HepG2 (cell line): Measurements from ENCODE around the gene IFNA2. TPM values are rescaled to one million over a fixed set of nuclear protein-coding genes. Genes with fewer than 3 reads are reported as not detected.

ENCODE experiments used
- ATAC-seq: fragments of 200-7000 bp; cut with Tn5 transposase; 3 replicates; pipeline ENCODE4 v1.9.1; 2020; ENCODE audit warnings: mild to moderate bottlenecking, moderate library complexity
- BruUV-seq: library from RNA; stranded (reverse); fragments of 400-500 nt; replicated peaks from 2 replicates; lab custom pipeline; 2021; lab: Mats Ljungman, UMichigan
- CTCF ChIA-PET: fragments of 300-600 bp; formaldehyde crosslinking; extraction: SDS; loops from one replicate; lab custom pipeline; 2021; ENCODE audit warnings: low total read pairs, inconsistent platforms, low intra/inter-chr PET ratio; lab: Yijun Ruan, JAX
- POLR2A ChIA-PET: fragments of 350-600 bp; sonication (Branson Sonifier 250); formaldehyde crosslinking; loops from one replicate; lab custom pipeline; 2020; ENCODE audit warnings: antibody characterized with exemption, inconsistent platforms; lab: Yijun Ruan, JAX
- DNase-seq: peaks from one replicate; pipeline ENCODE4 v3.0.0-alpha.2; 2015; ENCODE audit warnings: low spot score
- FAIRE-seq: peaks from 3 replicates; lab custom pipeline; 2011; peaks lifted over from hg19 to GRCh38; lab: Jason Lieb, UNC
- H2AFZ ChIP-seq: one replicate; pipeline ENCODE4 v1.6.1; 2011; ENCODE audit warnings: low read length, inconsistent platforms
- H3K27ac ChIP-seq: fragments of 300-600 bp; 3 replicates; pipeline ENCODE4 v1.8.0; 2011; ENCODE audit warnings: mixed run types, mild to moderate bottlenecking, mixed read lengths, low read length, inconsistent platforms; ENCODE audit not compliant: insufficient read depth; ENCODE audit errors: extremely low read length
- H3K27me3 ChIP-seq, 2 experiments: fragments of 200-600 bp in 1 of 2; 2 replicates in 1 of 2; 3 replicates in 1 of 2; pipeline versions ENCODE4 v1.6.0 to v1.8.0; 2011; ENCODE audit warnings: low read length in 2 of 2, mild to moderate bottlenecking in 2 of 2, moderate library complexity in 2 of 2, inconsistent platforms in 1 of 2; ENCODE audit not compliant: insufficient read depth in 2 of 2, control insufficient read depth in 1 of 2
- H3K36me3 ChIP-seq, 2 experiments: fragments of 200-600 bp in 1 of 2; replicated peaks in 1 of 2; 2 replicates in 1 of 2; 3 replicates in 1 of 2; pipeline versions ENCODE4 v1.5.1 to v1.8.0; 2011; ENCODE audit warnings: low read length in 2 of 2, inconsistent platforms in 1 of 2; ENCODE audit not compliant: insufficient read depth in 2 of 2, control insufficient read depth in 1 of 2
- H3K4me1 ChIP-seq: 2 replicates; pipeline ENCODE4 v1.5.1; 2012; ENCODE audit warnings: low read length, inconsistent platforms; ENCODE audit not compliant: insufficient read depth
- H3K4me2 ChIP-seq: 2 replicates; pipeline ENCODE4 v1.6.0; 2011; ENCODE audit warnings: low read depth, low read length, inconsistent platforms
- H3K4me3 ChIP-seq, 3 experiments: fragments of 200-600 bp in 1 of 3; sonication (generic), shearing (Covaris generic) in 1 of 3; replicated peaks in 1 of 3; 2 replicates each; pipeline ENCODE4 v1.5.1; 2011 to 2016; ENCODE audit warnings: low read length in 3 of 3, inconsistent platforms in 2 of 3, low read depth in 2 of 3, mild to moderate bottlenecking in 2 of 3, control low read depth in 1 of 3, mixed read lengths in 1 of 3; ENCODE audit not compliant: insufficient read depth in 1 of 3
- H3K79me2 ChIP-seq: one replicate; pipeline ENCODE4 v1.6.1; 2011; ENCODE audit warnings: low read length, inconsistent platforms; ENCODE audit not compliant: insufficient read depth
- H3K9ac ChIP-seq: 2 replicates; pipeline ENCODE4 v1.6.0; 2011; ENCODE audit warnings: mild to moderate bottlenecking, low read depth, low read length, inconsistent platforms; ENCODE audit not compliant: insufficient read depth
- H3K9me3 ChIP-seq: 2 replicates; pipeline ENCODE4 v1.5.1; 2012; ENCODE audit warnings: mild to moderate bottlenecking, low read length
- H4K20me1 ChIP-seq: 2 replicates; pipeline ENCODE4 v1.6.0; 2011; ENCODE audit warnings: inconsistent platforms, mild to moderate bottlenecking, low read length, moderate library complexity; ENCODE audit not compliant: insufficient read depth
- CHD2 ChIP-seq: IDR thresholded peaks from 2 replicates; pipeline ENCODE4 v1.6.1; 2011; ENCODE audit warnings: low read depth, low read length, improper control_type of control experiment
- DPF2 ChIP-seq: sonication (generic); formaldehyde crosslinking; IDR thresholded peaks from 2 replicates; pipeline ENCODE4 v1.4.0; 2020; ENCODE audit warnings: mild to moderate bottlenecking, low read depth, missing genetic modification reagents, borderline replicate concordance
- HNRNPK ChIP-seq: fragments of 200-400 bp; formaldehyde crosslinking; IDR thresholded peaks from 2 replicates; pipeline ENCODE4 v1.6.1; 2018; ENCODE audit warnings: low read length, low read depth, moderate library complexity, mild to moderate bottlenecking; ENCODE audit not compliant: poor library complexity, severe bottlenecking
- ONECUT2 ChIP-seq: sonication (generic); formaldehyde crosslinking; IDR thresholded peaks from 2 replicates; pipeline ENCODE4 v1.4.0; 2020; ENCODE audit warnings: missing genetic modification reagents
- SCMH1 ChIP-seq: sonication (generic); formaldehyde crosslinking; IDR thresholded peaks from 2 replicates; pipeline ENCODE4 v1.9.0; 2021; ENCODE audit warnings: missing genetic modification reagents, mild to moderate bottlenecking, borderline replicate concordance
- SOX5 ChIP-seq: IDR thresholded peaks from 2 replicates; pipeline ENCODE4 v1.6.1; 2016; ENCODE audit warnings: borderline replicate concordance
- ZNF337 ChIP-seq: sonication (generic); formaldehyde crosslinking; IDR thresholded peaks from 2 replicates; pipeline ENCODE4 v1.5.1; 2020; ENCODE audit warnings: missing genetic modification reagents, low read depth, mild to moderate bottlenecking, borderline replicate concordance
- ZNF33A ChIP-seq: sonication (generic); formaldehyde crosslinking; IDR thresholded peaks from 2 replicates; pipeline ENCODE4 v1.5.1; 2020; ENCODE audit warnings: missing genetic modification reagents, mild to moderate bottlenecking, moderate library complexity, borderline replicate concordance
- ZNF549 ChIP-seq: sonication (generic); formaldehyde crosslinking; IDR thresholded peaks from 2 replicates; pipeline ENCODE4 v1.5.0; 2020; ENCODE audit warnings: missing genetic modification reagents
- ZNF607 ChIP-seq: sonication (generic); formaldehyde crosslinking; IDR thresholded peaks from 2 replicates; pipeline ENCODE4 v1.5.1; 2020; ENCODE audit warnings: missing genetic modification reagents, mild to moderate bottlenecking, borderline replicate concordance
- ZNF709 ChIP-seq: sonication (generic); formaldehyde crosslinking; IDR thresholded peaks from 2 replicates; pipeline ENCODE4 v1.5.0; 2020; ENCODE audit warnings: mild to moderate bottlenecking, missing genetic modification reagents
- ZNF761 ChIP-seq: sonication (generic); formaldehyde crosslinking; conservative IDR thresholded peaks from 2 replicates; pipeline ENCODE4 v1.4.0; 2020; ENCODE audit warnings: mild to moderate bottlenecking, missing genetic modification reagents
- WGBS: methylation state at CpG from one replicate; pipeline ENCODE4 v1.1.6; 2017; ENCODE audit warnings: low lambda C conversion rate; 5-methylcytosine and 5-hydroxymethylcytosine counted together
- in situ Hi-C: cut with HindIII; loops from 2 replicates; pipeline ENCODE4 v1.10.0; 2017; ENCODE audit warnings: low pct_unique_long_range_greater_than_20kb; ENCODE audit not compliant: extremely low pct_ligation_motif_present
- intact Hi-C: fragments of 100-400 bp; cut with micrococcal nuclease; formaldehyde crosslinking; loops from one replicate; pipeline ENCODE4 v1.10.0; 2022; ENCODE audit not compliant: unreplicated experiment
- polyA plus RNA-seq, 8 experiments: library from polyadenylated mRNA; depleted of rRNA in 3 of 8; stranded (reverse) in 7 of 8; unstranded in 1 of 8; fragments of >200 nt; fragmentation: Illumina TruSeq in 4 of 8; extraction: Trizol in 4 of 8; gene quantifications; 2 replicates each; pipeline versions ENCODE4 v1.2.1 to v1.2.3, GENCODE V29; 2011 to 2016; ENCODE audit warnings: low read depth in 4 of 8, missing spikeins in 1 of 8, mixed read lengths in 1 of 8; ENCODE audit not compliant: insufficient read depth in 1 of 8
- total RNA-seq, 5 experiments: library from RNA; depleted of rRNA; stranded (reverse); fragments of >200 nt; fragmentation: Illumina TruSeq; extraction: Trizol; gene quantifications; 2 replicates each; pipeline ENCODE4 v1.2.3, GENCODE V29; 2016; ENCODE audit warnings: low read depth in 1 of 5
- TF ChIP-seq, protein P1 (sequence below): sonication (generic); formaldehyde crosslinking; IDR thresholded peaks from 2 replicates; pipeline ENCODE4 v1.4.0; 2020; ENCODE audit warnings: missing genetic modification reagents; ENCODE audit errors: not compliant biosample characterization

The IFNA2 gene
- total and polyA plus RNA-seq, 2 of the 13 experiments (the other 11 are each of a cell fraction or from before 2014, with no cell fraction given) = not detected

DNA sequence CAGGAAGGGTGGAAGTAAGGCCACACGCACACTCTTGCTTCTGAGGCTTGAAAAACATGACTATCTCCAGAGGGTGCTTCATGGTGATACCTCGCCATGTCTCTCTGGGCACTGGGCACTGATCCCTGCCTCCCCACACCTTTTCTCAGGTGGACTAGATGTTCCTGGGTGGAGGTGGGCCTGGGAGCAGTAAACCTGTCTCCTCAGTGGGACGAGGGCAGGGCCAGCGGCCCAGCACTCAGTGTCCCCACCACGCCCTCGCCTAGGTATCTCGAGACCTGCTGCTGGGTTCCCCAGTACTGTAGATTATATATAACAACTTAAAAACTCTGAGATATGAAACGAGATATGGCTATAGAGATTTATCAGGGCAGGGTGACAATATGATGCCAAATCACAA is 22.9 kb downstream of the IFNA2 start:
- in situ Hi-C loops (no loop called here), intact Hi-C loops (no loop called here)
- BruUV-seq = no TSS peak
- no peak for TF ChIP-seq ZNF709
- no peak for TF ChIP-seq ZNF337 (CRISPR knock-in tag)
- no peak for TF ChIP-seq ONECUT2 (CRISPR knock-in tag)
- TF ChIP-seq ZNF549 (CRISPR knock-in tag) = no peak
- TF ChIP-seq SCMH1 = no peak
- no peak for TF ChIP-seq ZNF761 (CRISPR knock-in tag)
- TF ChIP-seq CHD2 = no peak
- no peak for TF ChIP-seq ZNF607 (CRISPR knock-in tag)
- no peak for TF ChIP-seq HNRNPK
- no peak for TF ChIP-seq ZNF33A
- TF ChIP-seq DPF2 = no peak
- no peak for TF ChIP-seq SOX5 (CRISPR knock-in tag)
- TF ChIP-seq, protein P1, sequence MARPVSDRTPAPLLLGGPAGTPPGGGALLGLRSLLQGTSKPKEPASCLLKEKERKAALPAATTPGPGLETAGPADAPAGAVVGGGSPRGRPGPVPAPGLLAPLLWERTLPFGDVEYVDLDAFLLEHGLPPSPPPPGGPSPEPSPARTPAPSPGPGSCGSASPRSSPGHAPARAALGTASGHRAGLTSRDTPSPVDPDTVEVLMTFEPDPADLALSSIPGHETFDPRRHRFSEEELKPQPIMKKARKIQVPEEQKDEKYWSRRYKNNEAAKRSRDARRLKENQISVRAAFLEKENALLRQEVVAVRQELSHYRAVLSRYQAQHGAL = no peak
- no peak for ATAC-seq
- DNase-seq = no peak
- Histone ChIP-seq H3K27me3 (no peaks in the 10 kb centered on the region), H3K79me2 (no peaks in the 10 kb centered on the region), H3K4me3 (no peak overlapping the region), H3K36me3 (no peaks in the 10 kb centered on the region), H3K4me1 (no peaks in the 10 kb centered on the region), H3K9ac (no peak overlapping the region), H3K9me3 (no peaks in the 10 kb centered on the region), H3K27ac (no peak overlapping the region), H4K20me1 (no peaks in the 10 kb centered on the region), H2AFZ (no peak overlapping the region), H3K4me2 (no peak overlapping the region)
- no peak for FAIRE-seq
- POLR2A ChIA-PET = no interaction called here
- whole genome bisulfite sequencing = 1% methylated on average over 7 of the region's 8 CpGs
- CTCF ChIA-PET = no interaction called here
